DOHH2 (cell line): Measurements from ENCODE around the gene ACE2.

Experiments
- CTCF ChIP-seq: fragments of 200-600 bp; sonication (generic); IDR thresholded peaks from one replicate; pipeline ENCODE4 v1.5.1; 2014; ENCODE audit warnings: antibody characterized with exemption, mild to moderate bottlenecking, low read depth, low read length; ENCODE audit not compliant: poor library complexity, severe bottlenecking
- EZH2phosphoT487 ChIP-seq: fragments of 200-600 bp; sonication (generic); IDR thresholded peaks from 2 replicates; pipeline ENCODE4 v1.6.1; 2017; ENCODE audit warnings: borderline replicate concordance, mild to moderate bottlenecking, antibody characterized with exemption, low read length, moderate library complexity, mixed read lengths

GRCh38 chrX:15549189-15550012 lies 51.4 kb downstream of the ACE2 start:
- TF ChIP-seq CTCF (no peak), EZH2phosphoT487 (no peak)
